SW480 (cell line): Measurements from ENCODE around the gene FAM167B.
"Not testable (repeated sequence)": the region's sequence is repeated elsewhere in the genome, so short reads cannot be mapped to it uniquely, and the experiment has no call there.

Experiments used
- DNase-seq: peaks from one replicate; pipeline ENCODE4 v3.0.0-alpha.2; 2016; ENCODE audit warnings: low spot score

The FAM167B gene

GRCh38 chr1:32263236-32263593, 16.2 kb downstream of the FAM167B start:
- DNase-seq = not testable (repeated sequence)

DNA sequence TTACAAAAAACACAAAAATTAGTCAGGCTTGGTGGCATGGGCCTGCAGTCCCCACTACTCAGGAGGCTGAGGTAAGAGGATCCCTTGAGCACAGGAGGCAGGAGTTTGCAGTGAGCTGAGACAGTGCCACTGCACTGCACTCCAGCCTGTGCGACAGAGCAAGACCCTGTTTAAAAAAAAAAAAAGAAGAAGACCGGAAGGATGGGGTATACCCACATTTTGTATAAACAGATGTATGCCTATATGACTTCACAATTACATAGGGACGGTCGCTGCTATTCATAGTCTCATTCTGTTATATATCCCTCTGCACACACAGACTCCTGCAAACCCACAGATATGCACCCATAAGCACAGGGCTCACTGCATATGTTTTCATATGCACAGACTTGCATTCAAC, 16.7 kb downstream of the FAM167B start:
- DNase-seq = no peak

DNA sequence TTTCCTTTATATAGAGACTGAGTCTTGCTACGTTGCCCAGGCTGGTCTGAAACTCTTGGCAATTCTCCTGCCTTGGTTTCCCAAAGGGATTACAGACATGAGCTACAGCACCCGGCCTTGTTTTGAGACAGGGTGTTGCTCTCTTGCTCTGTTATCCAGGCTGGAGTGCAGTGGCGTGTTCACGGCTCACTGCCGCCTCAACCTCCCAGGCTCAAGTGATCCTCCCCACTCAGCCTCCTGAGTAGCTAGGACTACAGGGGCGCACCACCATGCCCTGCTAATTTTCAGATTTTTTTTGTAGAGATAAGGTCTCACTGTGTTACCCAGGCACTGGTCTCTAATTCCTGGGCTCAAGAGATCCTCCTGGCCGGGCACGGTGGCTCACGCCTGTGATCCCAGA, 18.8 kb downstream of the FAM167B start:
- DNase-seq = no peak

DNA sequence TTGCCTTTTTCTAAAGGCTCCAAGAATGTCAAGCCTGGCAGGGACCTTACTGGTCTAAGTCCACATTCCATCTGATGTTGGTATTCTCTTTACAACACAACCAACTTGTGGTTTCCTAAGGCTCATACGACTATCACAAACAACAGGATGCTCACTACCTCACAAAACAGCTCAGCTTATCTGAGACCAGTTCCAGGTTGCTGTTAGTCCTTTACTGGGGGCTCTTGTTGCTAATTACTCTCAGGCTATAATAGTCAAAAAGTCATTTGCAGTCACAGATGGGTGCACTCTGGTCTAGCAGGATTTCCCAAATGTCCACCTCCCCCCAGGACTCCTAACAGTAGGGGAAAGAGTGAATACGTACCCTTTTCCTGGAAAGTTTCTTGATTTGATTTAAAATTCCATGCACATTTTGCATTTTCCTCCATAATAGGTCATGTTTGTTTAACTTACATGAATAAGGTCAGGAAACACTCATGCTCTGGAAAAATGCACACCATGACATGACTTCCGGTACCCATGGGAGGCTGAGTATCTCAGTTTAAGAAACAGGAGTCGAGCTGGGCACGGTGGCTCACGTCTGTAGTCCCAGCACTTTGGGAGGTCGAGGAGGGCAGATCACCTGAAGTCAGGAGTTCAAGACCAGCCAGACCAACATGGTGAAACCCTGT, 20.0 kb downstream of the FAM167B start:
- no peak for DNase-seq

DNA sequence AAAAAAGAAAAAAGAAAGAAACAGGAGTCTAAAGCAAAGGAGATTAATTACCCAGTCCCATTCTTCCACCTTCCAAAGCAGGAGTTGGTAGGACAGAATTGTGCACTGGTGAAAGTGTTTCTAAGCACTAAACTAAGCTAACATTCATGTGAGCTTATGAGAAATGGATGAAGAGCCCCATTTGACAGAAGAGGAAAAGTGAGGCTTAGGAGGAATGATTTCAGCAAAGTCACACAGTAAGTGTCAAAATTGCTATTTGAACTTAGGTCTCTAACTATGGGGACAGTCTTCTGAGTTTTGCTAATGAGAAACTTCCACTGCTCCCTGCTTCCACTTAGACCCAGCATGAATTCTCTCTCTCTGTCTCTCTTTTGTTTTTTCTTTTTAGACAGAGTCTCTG, 22.7 kb downstream of the FAM167B start:
- no peak for DNase-seq

DNA sequence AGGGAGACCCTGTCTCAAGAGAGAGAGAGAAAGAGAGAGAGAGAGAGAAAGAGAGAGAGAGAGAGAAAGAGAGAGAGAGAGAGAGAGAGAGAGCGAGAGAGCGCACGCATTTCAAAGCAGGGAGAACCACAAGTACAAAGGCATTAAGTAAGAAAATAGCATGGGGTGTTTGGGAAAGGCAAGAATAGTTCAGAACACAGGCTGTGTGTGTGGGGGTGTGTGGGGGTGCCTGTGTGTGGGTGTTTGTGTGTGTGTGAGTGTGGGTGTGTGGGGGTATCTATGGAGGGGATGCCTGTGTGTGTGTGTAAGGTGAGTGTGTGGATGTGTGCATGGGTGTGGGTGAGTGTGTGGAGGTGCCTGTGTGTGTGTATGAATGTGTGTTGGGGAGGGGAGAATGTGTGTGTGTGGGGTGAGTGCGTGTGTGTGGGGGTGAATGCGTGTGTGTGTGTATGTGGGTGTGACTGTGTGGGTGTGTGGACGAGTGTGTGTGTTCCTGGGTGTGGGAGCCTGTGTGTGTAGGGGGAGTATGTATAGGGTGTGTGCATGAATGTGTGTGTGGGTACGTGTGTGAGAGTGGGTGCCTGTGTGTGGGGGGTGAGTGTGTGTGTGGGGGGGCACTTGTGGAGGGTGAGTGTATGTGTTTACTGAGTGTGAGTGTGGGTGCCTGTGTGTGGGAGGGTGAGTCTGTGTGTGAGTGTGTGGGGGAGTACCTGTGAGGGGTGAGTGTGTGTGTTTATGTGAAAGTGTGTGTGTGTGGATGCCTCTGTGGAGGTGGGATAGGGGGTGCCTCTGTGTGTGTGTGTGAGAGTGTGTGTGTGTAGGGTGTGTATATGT, 25.8 kb downstream of the FAM167B start:
- no peak for DNase-seq

GRCh38 chr1:32273391-32274208, 26.6 kb downstream of the FAM167B start:
- DNase-seq = peak; percentile 97

DNA sequence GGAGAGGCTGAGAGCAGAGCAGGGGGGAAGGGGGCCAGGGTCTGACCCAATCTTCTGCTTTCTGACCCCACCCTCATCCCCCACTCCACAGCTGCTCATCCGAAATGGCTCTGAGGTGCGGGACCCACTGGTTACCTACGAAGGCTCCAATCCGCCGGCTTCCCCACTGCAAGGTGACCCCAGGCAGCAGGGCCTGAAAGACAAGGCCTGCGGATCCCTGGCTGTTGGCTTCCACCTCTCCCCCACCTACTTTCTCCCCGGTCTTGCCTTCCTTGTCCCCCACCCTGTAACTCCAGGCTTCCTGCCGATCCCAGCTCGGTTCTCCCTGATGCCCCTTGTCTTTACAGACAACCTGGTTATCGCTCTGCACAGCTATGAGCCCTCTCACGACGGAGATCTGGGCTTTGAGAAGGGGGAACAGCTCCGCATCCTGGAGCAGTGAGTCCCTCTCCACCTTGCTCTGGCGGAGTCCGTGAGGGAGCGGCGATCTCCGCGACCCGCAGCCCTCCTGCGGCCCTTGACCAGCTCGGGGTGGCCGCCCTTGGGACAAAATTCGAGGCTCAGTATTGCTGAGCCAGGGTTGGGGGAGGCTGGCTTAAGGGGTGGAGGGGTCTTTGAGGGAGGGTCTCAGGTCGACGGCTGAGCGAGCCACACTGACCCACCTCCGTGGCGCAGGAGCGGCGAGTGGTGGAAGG, 27.8 kb downstream of the FAM167B start:
- no peak for DNase-seq

- no peak for DNase-seq
Observed at GRCh38 chr1:32275424-32275823, 28.4 kb downstream of the FAM167B start.

DNA sequence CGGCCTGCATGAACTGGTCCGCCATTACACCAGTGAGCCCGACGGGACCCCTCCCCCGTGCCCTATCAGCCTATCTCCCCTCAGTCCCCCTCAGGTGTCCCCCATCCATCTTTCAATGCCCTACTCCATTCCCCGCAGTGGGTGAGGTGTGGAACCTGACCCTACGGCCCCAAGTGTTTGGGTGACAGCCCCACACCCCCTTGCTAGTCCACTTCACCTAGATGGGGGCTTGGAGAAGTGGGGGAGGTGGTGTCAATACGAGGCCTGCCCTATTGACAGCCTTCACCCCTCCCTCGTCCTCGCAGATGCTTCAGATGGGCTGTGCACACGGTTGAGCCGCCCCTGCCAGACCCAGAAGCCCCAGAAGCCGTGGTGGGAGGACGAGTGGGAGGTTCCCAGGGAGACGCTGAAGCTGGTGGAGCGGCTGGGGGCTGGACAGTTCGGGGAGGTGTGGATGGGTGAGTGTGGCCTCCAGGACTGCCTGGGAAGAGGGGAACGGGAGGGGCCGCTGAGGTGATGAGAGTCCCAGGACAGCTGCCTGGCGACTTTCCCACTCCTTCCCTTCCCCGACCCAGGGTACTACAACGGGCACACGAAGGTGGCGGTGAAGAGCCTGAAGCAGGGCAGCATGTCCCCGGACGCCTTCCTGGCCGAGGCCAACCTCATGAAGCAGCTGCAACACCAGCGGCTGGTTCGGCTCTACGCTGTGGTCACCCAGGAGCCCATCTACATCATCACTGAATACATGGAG, 29.2 kb downstream of the FAM167B start:
- no peak for DNase-seq

DNA sequence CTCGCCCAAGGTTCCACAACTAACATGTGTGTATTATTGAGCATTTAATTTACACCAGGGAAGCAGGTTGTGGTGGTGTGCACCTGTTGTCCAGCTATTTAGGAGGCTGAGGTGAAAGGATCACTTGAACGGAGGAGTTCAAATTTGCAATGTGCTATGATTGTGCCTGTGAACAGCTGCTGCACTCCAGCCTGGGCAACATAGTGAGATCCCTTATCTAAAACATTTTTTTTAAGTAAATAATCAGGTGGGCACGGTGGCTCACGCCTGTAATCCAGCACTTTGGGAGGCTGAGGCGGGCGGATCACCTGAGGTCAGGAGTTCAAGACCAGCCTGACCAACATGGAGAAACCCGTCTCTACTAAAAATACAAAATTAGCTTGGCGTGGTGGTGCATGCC, 37.8 kb downstream of the FAM167B start:
- not testable (repeated sequence) for DNase-seq

DNA sequence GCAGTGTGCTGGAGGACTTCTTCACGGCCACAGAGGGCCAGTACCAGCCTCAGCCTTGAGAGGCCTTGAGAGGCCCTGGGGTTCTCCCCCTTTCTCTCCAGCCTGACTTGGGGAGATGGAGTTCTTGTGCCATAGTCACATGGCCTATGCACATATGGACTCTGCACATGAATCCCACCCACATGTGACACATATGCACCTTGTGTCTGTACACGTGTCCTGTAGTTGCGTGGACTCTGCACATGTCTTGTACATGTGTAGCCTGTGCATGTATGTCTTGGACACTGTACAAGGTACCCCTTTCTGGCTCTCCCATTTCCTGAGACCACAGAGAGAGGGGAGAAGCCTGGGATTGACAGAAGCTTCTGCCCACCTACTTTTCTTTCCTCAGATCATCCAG, 38.6 kb downstream of the FAM167B start:
- DNase-seq = no peak

GRCh38 chr1:32286763-32287162, 39.7 kb downstream of the FAM167B start:
- no peak for DNase-seq

GRCh38 chr1:32289256-32289655, 42.2 kb downstream of the FAM167B start:
- peak; percentile 76 for DNase-seq

DNA sequence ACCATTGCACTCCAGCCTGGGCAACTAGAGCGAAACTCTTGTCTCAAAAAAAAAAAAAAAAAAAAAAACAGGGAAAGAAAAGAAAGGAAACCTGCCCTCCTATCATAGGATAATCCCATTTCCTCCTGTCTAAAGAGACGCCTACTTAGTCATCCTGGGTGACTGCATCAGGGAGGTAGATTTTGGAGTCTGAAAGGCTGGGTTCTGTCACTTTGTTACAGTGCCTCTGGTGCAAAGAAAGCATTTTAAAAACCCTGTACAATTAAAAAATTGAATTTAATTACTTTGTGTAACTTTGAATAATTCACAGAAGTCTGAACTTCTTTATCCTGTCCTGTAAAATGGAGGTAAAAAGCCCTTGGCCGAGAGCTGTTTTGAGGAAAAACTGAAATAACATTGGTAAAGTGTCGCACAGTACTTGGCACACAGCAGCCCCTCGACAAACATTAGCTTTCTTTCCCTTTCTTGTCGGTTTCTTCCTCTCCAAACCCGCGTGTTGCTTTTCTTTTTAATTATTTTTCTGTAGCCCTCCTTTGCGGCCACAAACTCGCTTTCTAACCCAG, 44.2 kb downstream of the FAM167B start:
- DNase-seq = peak; percentile 45

DNA sequence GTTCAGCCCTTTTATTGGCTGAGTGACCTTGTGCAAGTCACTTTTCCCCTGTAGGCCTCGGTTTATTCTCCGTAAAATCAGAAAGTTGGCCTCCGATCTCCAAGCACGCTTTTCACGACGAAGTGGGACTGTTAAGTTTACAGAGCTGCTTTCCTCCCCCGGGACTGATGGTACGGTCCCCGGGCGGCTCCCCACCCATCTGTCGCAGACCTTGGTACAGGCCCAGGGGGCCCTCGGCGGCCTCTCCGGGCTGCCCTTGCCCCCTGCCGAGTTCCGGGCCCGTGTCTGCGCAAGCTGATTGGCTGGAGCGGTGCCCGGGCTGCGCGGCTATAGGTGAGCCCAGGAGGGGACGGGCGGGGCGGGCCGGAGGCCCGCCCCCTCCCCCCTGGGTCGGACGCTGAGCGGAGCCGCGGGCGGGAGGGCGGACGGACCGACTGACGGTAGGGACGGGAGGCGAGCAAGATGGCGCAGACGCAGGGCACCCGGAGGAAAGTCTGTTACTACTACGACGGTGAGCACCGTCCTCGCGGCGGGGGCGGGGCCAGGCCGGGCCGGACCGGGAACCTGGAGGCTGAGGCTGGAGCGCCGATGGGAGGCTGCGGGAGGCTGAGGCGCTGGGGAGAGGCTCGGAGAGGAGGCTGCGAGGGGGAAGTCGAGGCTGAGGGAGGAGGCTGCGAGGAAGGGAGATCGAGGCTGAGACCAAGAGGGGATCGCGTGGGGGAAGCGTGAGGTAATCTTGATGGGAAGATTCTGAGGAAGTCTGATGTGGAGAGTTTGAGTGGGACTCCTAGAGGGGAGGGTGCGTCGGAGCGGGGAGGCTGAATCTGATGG, 44.9 kb downstream of the FAM167B start, which contains the start of gene HDAC1:
TSS of gene HDAC1 (plus strand) at position 376 of the 831 bp plus-strand sequence. CDS start at position 463, 87 bp downstream.
- DNase-seq = peak; percentile 95

DNA sequence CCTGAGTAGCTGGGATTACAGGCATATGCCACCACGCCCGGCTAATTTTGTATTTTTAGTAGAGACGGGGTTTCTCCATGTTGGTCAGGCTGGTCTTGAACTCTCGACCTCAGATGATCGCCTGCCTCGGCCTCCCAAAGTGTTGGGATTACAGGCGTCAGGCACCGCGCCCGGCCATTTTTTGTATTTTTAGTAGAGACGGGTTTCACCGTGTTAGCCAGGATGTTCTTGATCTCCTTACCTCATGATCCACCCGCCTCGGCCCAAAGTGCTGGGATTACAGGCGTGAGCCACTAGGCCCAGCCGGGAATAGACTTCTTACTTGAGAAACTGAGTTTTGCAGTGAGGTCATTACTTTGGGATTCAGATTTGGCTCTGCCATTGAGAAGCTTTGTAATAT, 51.2 kb downstream of the FAM167B start:
- DNase-seq = not testable (repeated sequence)
